Ovary (tissue), 3 donors: ENCODE data around the gene KLK15.

Experiments used
- EP300 ChIP-seq: sonication (generic); formaldehyde crosslinking; IDR thresholded peaks from one replicate; pipeline ENCODE4 v1.6.1; 2017; ENCODE audit warnings: antibody characterized with exemption
- POLR2A ChIP-seq: fragments of 450-650 bp; IDR thresholded peaks from one replicate; pipeline ENCODE4 v1.6.1; 2017; ENCODE audit warnings: antibody characterized with exemption, mild to moderate bottlenecking, moderate library complexity
- TF ChIP-seq, protein P1 (sequence below), 3 donors: fragments of 450-650 bp in 2 of 3; fragments of 200-600 bp in 1 of 3; IDR thresholded peaks; one replicate each; pipeline versions ENCODE4 v1.5.1 to v1.8.0; 2016 to 2022; ENCODE audit warnings: antibody characterized with exemption in 3 of 3, mild to moderate bottlenecking in 1 of 3
- donor health status: DM: no; HTN: no; CAD: no.

DNA sequence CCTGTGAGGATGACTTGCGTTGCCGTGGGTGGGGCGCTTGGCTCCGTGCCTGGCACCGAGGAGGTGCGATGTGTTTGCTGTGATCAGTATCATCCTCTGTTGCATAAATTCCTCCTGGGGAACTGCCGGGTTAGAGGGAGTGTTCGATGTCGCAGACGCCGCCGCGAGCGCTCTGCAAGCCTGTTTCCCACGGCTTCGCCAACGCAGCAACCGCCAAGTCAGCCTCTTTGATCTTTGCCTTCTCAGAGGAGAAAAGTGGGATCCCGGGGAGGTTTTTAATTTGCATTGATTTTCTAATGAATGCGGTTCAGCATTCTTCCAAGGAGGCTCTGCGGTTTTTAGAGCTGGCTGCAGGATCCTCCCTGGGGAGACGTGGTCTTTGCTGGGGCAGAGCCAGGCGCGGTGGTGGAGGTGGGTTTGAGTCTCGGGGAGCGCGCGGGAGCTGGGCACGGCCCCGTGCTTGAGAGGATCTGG, 55.5 kb downstream of the KLK15 start:
- TF ChIP-seq, protein P1, sequence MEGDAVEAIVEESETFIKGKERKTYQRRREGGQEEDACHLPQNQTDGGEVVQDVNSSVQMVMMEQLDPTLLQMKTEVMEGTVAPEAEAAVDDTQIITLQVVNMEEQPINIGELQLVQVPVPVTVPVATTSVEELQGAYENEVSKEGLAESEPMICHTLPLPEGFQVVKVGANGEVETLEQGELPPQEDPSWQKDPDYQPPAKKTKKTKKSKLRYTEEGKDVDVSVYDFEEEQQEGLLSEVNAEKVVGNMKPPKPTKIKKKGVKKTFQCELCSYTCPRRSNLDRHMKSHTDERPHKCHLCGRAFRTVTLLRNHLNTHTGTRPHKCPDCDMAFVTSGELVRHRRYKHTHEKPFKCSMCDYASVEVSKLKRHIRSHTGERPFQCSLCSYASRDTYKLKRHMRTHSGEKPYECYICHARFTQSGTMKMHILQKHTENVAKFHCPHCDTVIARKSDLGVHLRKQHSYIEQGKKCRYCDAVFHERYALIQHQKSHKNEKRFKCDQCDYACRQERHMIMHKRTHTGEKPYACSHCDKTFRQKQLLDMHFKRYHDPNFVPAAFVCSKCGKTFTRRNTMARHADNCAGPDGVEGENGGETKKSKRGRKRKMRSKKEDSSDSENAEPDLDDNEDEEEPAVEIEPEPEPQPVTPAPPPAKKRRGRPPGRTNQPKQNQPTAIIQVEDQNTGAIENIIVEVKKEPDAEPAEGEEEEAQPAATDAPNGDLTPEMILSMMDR (IDR thresholded peaks at IDR 0.05) = no peak
- TF ChIP-seq POLR2A = no peak
- no peak for TF ChIP-seq EP300
